A549 (cell line): Measurements from ENCODE around the gene DTWD1. TPM values are rescaled to one million over a fixed set of nuclear protein-coding genes. Genes with fewer than 3 reads are reported as not detected.

Experiments
- ATAC-seq, 2 experiments: fragments of 200-7000 bp in 1 of 2; fragments of >200 bp in 1 of 2; cut with Nextera tagmentation in 1 of 2; cut with Tn5 transposase in 1 of 2; 3 replicates each; pipeline versions ENCODE4 v1.8.0 to v1.9.1; 2018 to 2020; ENCODE audit warnings: mild to moderate bottlenecking in 1 of 2, moderate library complexity in 1 of 2
- CTCF ChIA-PET: fragments of 300-600 bp; sonication (Branson Sonifier 250); formaldehyde crosslinking; extraction: SDS; loops from one replicate; lab custom pipeline; 2021; ENCODE audit warnings: antibody characterized with exemption, inconsistent platforms; lab: Yijun Ruan, JAX
- POLR2A ChIA-PET: fragments of 350-600 bp; formaldehyde crosslinking; extraction: SDS; loops from one replicate; lab custom pipeline; 2021; ENCODE audit warnings: antibody characterized with exemption, inconsistent platforms; lab: Yijun Ruan, JAX
- DNase-seq, 2 experiments: peaks; one replicate each; pipeline versions ENCODE4 v3.0.0 to v3.0.0-alpha.2; 2011 to 2016; ENCODE audit warnings: low read depth in 1 of 2, low spot score in 1 of 2
- FAIRE-seq: peaks from 2 replicates; lab custom pipeline; 2011; peaks lifted over from hg19 to GRCh38; lab: Jason Lieb, UNC
- H3K27ac ChIP-seq, 2 experiments: fragments of >200 bp; sonication (Bioruptor Twin); formaldehyde crosslinking; 3 replicates each; pipeline ENCODE4 v1.5.1; 2016 to 2017
- H3K4me1 ChIP-seq: fragments of >200 bp; sonication (Bioruptor Twin); formaldehyde crosslinking; 3 replicates; pipeline ENCODE4 v1.6.1; 2016
- H3K4me2 ChIP-seq: fragments of >200 bp; sonication (Bioruptor Twin); formaldehyde crosslinking; 3 replicates; pipeline ENCODE4 v1.6.1; 2016
- H3K4me3 ChIP-seq: fragments of >200 bp; sonication (Bioruptor Twin); formaldehyde crosslinking; 3 replicates; pipeline ENCODE4 v1.5.1; 2016
- H3K9me3 ChIP-seq: fragments of >200 bp; sonication (Bioruptor Twin); formaldehyde crosslinking; 3 replicates; pipeline ENCODE4 v1.6.1; 2016
- BHLHE40 ChIP-seq: IDR thresholded peaks from 2 replicates; pipeline ENCODE4 v1.6.1; 2012; ENCODE audit warnings: low read depth, low read length, inconsistent platforms
- CEBPB ChIP-seq, 2 experiments: fragments of >200 bp in 1 of 2; sonication (Bioruptor Twin) in 1 of 2; formaldehyde crosslinking in 1 of 2; IDR thresholded peaks; 2 replicates each; pipeline ENCODE4 v1.6.1; 2012 to 2016
- CHD2 ChIP-seq: fragments of 150-350 bp; IDR thresholded peaks from 2 replicates; pipeline ENCODE4 v1.6.1; 2014; ENCODE audit warnings: low read length; ENCODE audit not compliant: partially characterized antibody
- EHMT2 ChIP-seq: fragments of 200-600 bp; sonication (generic); IDR thresholded peaks from 2 replicates; pipeline ENCODE4 v1.6.1; 2016; ENCODE audit warnings: antibody characterized with exemption, low read depth, mild to moderate bottlenecking, moderate library complexity
- EP300 ChIP-seq, 2 experiments: fragments of >200 bp; sonication (Bioruptor Twin); formaldehyde crosslinking; IDR thresholded peaks; 2 replicates in 1 of 2; 3 replicates in 1 of 2; pipeline ENCODE4 v1.6.1; 2016 to 2017
- FOSL2 ChIP-seq, 2 experiments: fragments of 450-650 bp in 1 of 2; fragments of >200 bp in 1 of 2; sonication (Bioruptor Twin) in 1 of 2; formaldehyde crosslinking; IDR thresholded peaks; 2 replicates each; pipeline versions ENCODE4 v1.5.0 to v1.6.1; 2016 to 2020; ENCODE audit warnings: mild to moderate bottlenecking in 1 of 2, moderate library complexity in 1 of 2
- GATA3 ChIP-seq: IDR thresholded peaks from 2 replicates; pipeline ENCODE4 v1.6.1; 2012; ENCODE audit warnings: borderline replicate concordance
- HDAC2 ChIP-seq: fragments of 200-600 bp; sonication (generic); IDR thresholded peaks from 2 replicates; pipeline ENCODE4 v1.6.1; 2016
- HOXB13 ChIP-seq: fragments of 250-450 bp; sonication (Bioruptor Pico); IDR thresholded peaks from 2 replicates; pipeline ENCODE4 v1.5.0; 2020; ENCODE audit warnings: low read depth, mild to moderate bottlenecking, moderate library complexity
- JUNB ChIP-seq: fragments of >200 bp; sonication (Bioruptor Twin); formaldehyde crosslinking; IDR thresholded peaks from 2 replicates; pipeline ENCODE4 v1.6.1; 2016
- KDM1A ChIP-seq: fragments of 200-600 bp; sonication (generic); IDR thresholded peaks from 2 replicates; pipeline ENCODE4 v1.6.1; 2016; ENCODE audit warnings: low read depth, mild to moderate bottlenecking
- NPAS2 ChIP-seq: fragments of 250-450 bp; sonication (Bioruptor Pico); IDR thresholded peaks from 2 replicates; pipeline ENCODE4 v1.8.0; 2022; ENCODE audit warnings: mild to moderate bottlenecking, moderate library complexity, borderline replicate concordance
- NR3C1 ChIP-seq: fragments of >200 bp; sonication (Bioruptor Twin); formaldehyde crosslinking; IDR thresholded peaks from 3 replicates; pipeline ENCODE4 v1.6.1; 2017
- PHF8 ChIP-seq: fragments of 200-600 bp; sonication (generic); IDR thresholded peaks from 2 replicates; pipeline ENCODE4 v1.6.1; 2016; ENCODE audit warnings: low read depth, mild to moderate bottlenecking, antibody characterized with exemption, moderate library complexity, borderline replicate concordance
- POLR2AphosphoS2 ChIP-seq: conservative IDR thresholded peaks from 2 replicates; pipeline ENCODE4 v1.6.1; 2012; ENCODE audit warnings: low read length, improper control_type of control experiment, inconsistent platforms
- RCOR1 ChIP-seq: fragments of 150-350 bp; IDR thresholded peaks from 2 replicates; pipeline ENCODE4 v1.6.1; 2014; ENCODE audit warnings: antibody characterized with exemption, low read length, low read depth
- RFX5 ChIP-seq: fragments of 450-650 bp; IDR thresholded peaks from 2 replicates; pipeline ENCODE4 v1.7.1; 2014; ENCODE audit warnings: antibody characterized with exemption, mild to moderate bottlenecking, moderate library complexity
- RNF2 ChIP-seq: fragments of 200-600 bp; sonication (generic); IDR thresholded peaks from 2 replicates; pipeline ENCODE4 v1.6.1; 2016; ENCODE audit warnings: low read depth, mild to moderate bottlenecking, antibody characterized with exemption, moderate library complexity, borderline replicate concordance
- TFCP2L1 ChIP-seq: fragments of 250-450 bp; sonication (Bioruptor Pico); IDR thresholded peaks from 2 replicates; pipeline ENCODE4 v1.5.0; 2021; ENCODE audit warnings: mild to moderate bottlenecking
- TP53 ChIP-seq: fragments of 250-450 bp; sonication (Bioruptor Pico); IDR thresholded peaks from 2 replicates; pipeline ENCODE4 v1.5.0; 2021; ENCODE audit warnings: mild to moderate bottlenecking, moderate library complexity
- ZSCAN20 ChIP-seq: fragments of 250-450 bp; sonication (Bioruptor Pico); IDR thresholded peaks from 2 replicates; pipeline ENCODE4 v1.8.0; 2022; ENCODE audit warnings: mild to moderate bottlenecking, moderate library complexity
- WGBS: methylation state at CpG from one replicate; pipeline ENCODE4 v1.1.6; 2017; ENCODE audit errors: missing lambda C conversion rate; 5-methylcytosine and 5-hydroxymethylcytosine counted together
- polyA plus RNA-seq, 4 experiments: library from polyadenylated mRNA; depleted of rRNA in 3 of 4; stranded (reverse); fragments of >200 nt; fragmentation: RNase III in 1 of 4; extraction: RNeasy Plus Mini Kit Qiagen cat#74134 plus additional on column Dnase treatment in 1 of 4; gene quantifications; 2 replicates in 3 of 4; 3 replicates in 1 of 4; pipeline ENCODE4 v1.2.3, GENCODE V29; 2011 to 2017
- TF ChIP-seq, protein P1 (sequence below): fragments of 450-650 bp; IDR thresholded peaks from 2 replicates; pipeline ENCODE4 v1.6.1; 2014; ENCODE audit warnings: antibody characterized with exemption
- TF ChIP-seq, protein P2 (sequence below): fragments of 250-450 bp; sonication (Bioruptor Pico); IDR thresholded peaks from 2 replicates; pipeline ENCODE4 v1.5.0; 2021; ENCODE audit warnings: mild to moderate bottlenecking, moderate library complexity, borderline replicate concordance
- TF ChIP-seq, protein P3 (sequence below): IDR thresholded peaks from 2 replicates; pipeline ENCODE4 v1.6.1; 2012; ENCODE audit warnings: low read depth, borderline replicate concordance
- TF ChIP-seq, protein P4 (sequence below): IDR thresholded peaks from 2 replicates; pipeline ENCODE4 v1.6.1; 2012
- TF ChIP-seq, protein P5 (sequence below): fragments of 200-600 bp; sonication (generic); IDR thresholded peaks from 2 replicates; pipeline ENCODE4 v1.6.1; 2016; ENCODE audit warnings: antibody characterized with exemption, mild to moderate bottlenecking, moderate library complexity
- TF ChIP-seq, protein P6 (sequence below): fragments of >200 bp; sonication (Bioruptor Twin); formaldehyde crosslinking; IDR thresholded peaks from 2 replicates; pipeline ENCODE4 v1.6.1; 2016

The DTWD1 gene
- polyA plus RNA-seq, 2 of the 4 experiments (the other 2 are of a cell fraction) = 17.3 to 24.3 TPM

DNA sequence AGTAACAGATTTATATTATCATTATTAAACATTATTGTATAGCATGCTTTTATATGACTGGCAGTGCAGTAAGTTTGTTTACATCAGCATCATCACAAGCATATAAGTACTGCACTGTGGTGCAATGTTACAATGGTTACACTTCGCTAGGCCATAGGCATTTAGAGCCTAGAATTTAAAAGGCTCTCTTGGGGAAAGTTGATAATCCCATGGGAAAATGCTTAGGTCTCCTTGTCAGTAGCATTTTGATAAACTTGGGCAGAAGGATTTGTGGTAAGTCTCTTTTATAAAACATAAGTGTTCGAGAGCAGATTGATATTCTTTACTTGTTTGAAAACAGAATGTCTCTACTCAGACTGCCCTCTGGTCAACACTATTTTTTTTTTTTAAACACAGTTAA is 7.5 kb downstream of the DTWD1 start:
- TF ChIP-seq NR3C1 (no peak), HDAC2 (no peak)
- Histone ChIP-seq H3K27ac (peak overlapping the region in 1 of 2 experiments; percentile 56; a peak in 2 of 6 replicates), H3K9me3 (peaks cover 11% of the 10 kb centered on the region), H3K4me1 (peaks cover 18% of the 10 kb centered on the region), H3K4me3 (no peak overlapping the region), H3K4me2 (no peak overlapping the region; the same call in 2 of the 3 replicates)
- POLR2A ChIA-PET = no interaction called here
- CTCF ChIA-PET = interaction anchor here (1.2 kb wide), 1 partner anchor 11 kb away, joined by 3 read pairs; no protein-coding TSS in a partner anchor
- DNase-seq (no peak), FAIRE-seq (no peak), ATAC-seq (no peak)
- WGBS = 95% methylated on average over 2 of the region's 2 CpGs

DNA sequence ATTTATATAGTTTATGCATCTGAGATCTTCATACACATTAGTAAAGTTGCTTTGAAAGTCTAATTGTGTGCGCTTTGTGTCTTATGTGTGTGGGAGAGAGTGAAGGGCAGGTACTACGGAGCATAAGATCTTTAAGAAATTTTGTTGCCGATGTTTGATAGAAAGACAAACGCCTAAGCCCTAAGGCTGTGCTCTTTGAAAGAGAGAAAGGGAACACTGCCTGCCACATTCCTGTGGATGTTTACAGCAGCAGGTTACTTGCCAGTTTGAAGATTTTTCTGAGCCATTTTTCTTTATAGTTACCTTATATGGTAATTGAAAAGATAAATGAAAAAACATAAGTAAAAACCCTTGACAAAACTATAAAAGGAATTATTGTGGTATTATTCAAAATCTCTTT is 17.0 kb downstream of the DTWD1 start:
- FAIRE-seq (no peak), ATAC-seq (no peak), DNase-seq (no peak)
- TF ChIP-seq EHMT2 (no peak), GATA3 (no peak), ZSCAN20 (CRISPR knock-in tag) (no peak), RFX5 (no peak), EP300 (IDR thresholded peaks at IDR 0.05) (no peak), TFCP2L1 (CRISPR knock-in tag) (no peak), CHD2 (no peak), BHLHE40 (no peak), JUNB (no peak), RCOR1 (no peak), HOXB13 (CRISPR knock-in tag) (no peak)
- TF ChIP-seq, protein P1, sequence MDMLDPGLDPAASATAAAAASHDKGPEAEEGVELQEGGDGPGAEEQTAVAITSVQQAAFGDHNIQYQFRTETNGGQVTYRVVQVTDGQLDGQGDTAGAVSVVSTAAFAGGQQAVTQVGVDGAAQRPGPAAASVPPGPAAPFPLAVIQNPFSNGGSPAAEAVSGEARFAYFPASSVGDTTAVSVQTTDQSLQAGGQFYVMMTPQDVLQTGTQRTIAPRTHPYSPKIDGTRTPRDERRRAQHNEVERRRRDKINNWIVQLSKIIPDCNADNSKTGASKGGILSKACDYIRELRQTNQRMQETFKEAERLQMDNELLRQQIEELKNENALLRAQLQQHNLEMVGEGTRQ = no peak
- TF ChIP-seq, protein P2, sequence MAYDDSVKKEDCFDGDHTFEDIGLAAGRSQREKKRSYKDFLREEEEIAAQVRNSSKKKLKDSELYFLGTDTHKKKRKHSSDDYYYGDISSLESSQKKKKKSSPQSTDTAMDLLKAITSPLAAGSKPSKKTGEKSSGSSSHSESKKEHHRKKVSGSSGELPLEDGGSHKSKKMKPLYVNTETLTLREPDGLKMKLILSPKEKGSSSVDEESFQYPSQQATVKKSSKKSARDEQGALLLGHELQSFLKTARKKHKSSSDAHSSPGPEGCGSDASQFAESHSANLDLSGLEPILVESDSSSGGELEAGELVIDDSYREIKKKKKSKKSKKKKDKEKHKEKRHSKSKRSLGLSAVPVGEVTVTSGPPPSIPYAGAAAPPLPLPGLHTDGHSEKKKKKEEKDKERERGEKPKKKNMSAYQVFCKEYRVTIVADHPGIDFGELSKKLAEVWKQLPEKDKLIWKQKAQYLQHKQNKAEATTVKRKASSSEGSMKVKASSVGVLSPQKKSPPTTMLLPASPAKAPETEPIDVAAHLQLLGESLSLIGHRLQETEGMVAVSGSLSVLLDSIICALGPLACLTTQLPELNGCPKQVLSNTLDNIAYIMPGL (CRISPR knock-in tag) = no peak
- TF ChIP-seq, protein P3, sequence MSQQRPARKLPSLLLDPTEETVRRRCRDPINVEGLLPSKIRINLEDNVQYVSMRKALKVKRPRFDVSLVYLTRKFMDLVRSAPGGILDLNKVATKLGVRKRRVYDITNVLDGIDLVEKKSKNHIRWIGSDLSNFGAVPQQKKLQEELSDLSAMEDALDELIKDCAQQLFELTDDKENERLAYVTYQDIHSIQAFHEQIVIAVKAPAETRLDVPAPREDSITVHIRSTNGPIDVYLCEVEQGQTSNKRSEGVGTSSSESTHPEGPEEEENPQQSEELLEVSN = no peak
- Histone ChIP-seq H3K4me1 (no peaks in the 10 kb centered on the region), H3K4me2 (no peak overlapping the region), H3K9me3 (no peaks in the 10 kb centered on the region), H3K27ac (no peak overlapping the region), H3K4me3 (no peak overlapping the region)
- ChIA-PET POLR2A (no interaction called here), CTCF (no interaction called here)
- 92% methylated on average over 4 of the region's 4 CpGs for WGBS

DNA sequence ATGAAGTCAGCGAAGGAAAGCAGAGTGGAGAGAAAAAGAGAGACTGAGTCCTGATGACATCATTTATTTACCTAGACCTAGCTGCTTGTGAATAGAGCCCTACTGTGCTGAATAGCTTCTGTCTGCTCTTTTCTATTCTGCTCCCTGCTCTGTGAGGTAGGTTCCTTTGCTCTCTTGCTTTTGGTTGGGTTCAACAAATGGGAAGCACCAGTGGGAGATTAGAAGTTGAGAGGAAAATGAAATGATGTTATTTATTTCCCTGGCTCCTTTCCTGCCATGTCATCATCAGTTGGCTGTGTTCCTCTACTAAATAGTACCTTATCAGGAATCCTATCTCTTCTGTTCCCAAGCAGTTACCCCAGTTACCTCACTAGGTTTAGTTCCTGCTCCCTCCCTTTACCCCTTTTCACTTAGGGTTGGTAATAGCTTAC is 23.5 kb downstream of the DTWD1 start:
- H3K4me2 ChIP-seq = no peak overlapping the region
- FAIRE-seq (no peak), ATAC-seq (no peak), DNase-seq (no peak)
- no peaks in the 10 kb centered on the region for H3K9me3 ChIP-seq
- no peak overlapping the region for H3K4me3 ChIP-seq
- H3K27ac ChIP-seq = no peak overlapping the region
- WGBS = 96% methylated on average over 1 of the region's 1 CpG
- ChIA-PET POLR2A (no interaction called here), CTCF (interaction anchor here (1.0 kb wide), 1 partner anchor 9 kb away, joined by 3 read pairs; no protein-coding TSS in a partner anchor)
- no peaks in the 10 kb centered on the region for H3K4me1 ChIP-seq
- TF ChIP-seq FOSL2 (IDR thresholded peaks at IDR 0.05) (no peak), FOSL2 (CRISPR knock-in tag; IDR thresholded peaks at IDR 0.05) (no peak), POLR2AphosphoS2 (no peak), PHF8 (no peak), NPAS2 (CRISPR knock-in tag) (no peak), RNF2 (no peak), CHD2 (no peak), KDM1A (no peak), GATA3 (no peak), TP53 (CRISPR knock-in tag) (no peak), CEBPB (IDR thresholded peaks at IDR 0.05) (no peak), HOXB13 (CRISPR knock-in tag) (no peak)
- TF ChIP-seq, protein P4, sequence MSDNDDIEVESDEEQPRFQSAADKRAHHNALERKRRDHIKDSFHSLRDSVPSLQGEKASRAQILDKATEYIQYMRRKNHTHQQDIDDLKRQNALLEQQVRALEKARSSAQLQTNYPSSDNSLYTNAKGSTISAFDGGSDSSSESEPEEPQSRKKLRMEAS = no peak
- TF ChIP-seq, protein P5, sequence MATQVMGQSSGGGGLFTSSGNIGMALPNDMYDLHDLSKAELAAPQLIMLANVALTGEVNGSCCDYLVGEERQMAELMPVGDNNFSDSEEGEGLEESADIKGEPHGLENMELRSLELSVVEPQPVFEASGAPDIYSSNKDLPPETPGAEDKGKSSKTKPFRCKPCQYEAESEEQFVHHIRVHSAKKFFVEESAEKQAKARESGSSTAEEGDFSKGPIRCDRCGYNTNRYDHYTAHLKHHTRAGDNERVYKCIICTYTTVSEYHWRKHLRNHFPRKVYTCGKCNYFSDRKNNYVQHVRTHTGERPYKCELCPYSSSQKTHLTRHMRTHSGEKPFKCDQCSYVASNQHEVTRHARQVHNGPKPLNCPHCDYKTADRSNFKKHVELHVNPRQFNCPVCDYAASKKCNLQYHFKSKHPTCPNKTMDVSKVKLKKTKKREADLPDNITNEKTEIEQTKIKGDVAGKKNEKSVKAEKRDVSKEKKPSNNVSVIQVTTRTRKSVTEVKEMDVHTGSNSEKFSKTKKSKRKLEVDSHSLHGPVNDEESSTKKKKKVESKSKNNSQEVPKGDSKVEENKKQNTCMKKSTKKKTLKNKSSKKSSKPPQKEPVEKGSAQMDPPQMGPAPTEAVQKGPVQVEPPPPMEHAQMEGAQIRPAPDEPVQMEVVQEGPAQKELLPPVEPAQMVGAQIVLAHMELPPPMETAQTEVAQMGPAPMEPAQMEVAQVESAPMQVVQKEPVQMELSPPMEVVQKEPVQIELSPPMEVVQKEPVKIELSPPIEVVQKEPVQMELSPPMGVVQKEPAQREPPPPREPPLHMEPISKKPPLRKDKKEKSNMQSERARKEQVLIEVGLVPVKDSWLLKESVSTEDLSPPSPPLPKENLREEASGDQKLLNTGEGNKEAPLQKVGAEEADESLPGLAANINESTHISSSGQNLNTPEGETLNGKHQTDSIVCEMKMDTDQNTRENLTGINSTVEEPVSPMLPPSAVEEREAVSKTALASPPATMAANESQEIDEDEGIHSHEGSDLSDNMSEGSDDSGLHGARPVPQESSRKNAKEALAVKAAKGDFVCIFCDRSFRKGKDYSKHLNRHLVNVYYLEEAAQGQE = no peak
- TF ChIP-seq, protein P6, sequence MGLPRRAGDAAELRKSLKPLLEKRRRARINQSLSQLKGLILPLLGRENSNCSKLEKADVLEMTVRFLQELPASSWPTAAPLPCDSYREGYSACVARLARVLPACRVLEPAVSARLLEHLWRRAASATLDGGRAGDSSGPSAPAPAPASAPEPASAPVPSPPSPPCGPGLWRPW = no peak
